Body of pancreas (tissue), 4 donors: ENCODE results near the gene CDC42SE2. TPM values are rescaled to one million over a fixed set of nuclear protein-coding genes. Genes with fewer than 3 reads are reported as not detected.
"Not testable (repeated sequence)": the region's sequence is repeated elsewhere in the genome, so short reads cannot be mapped to it uniquely, and the experiment has no call there.

Experiments
- ATAC-seq: fragments of 150-250 bp; one replicate; pipeline ENCODE4 v1.9.1; 2016
- DNase-seq, 4 donors: peaks; one replicate each; pipeline ENCODE4 v3.0.0-alpha.2; 2019
- H3K27ac ChIP-seq, 4 donors: fragments of 200-600 bp; sonication (generic); 1 replicate in 3 of 4; 2 replicates in 1 of 4; pipeline versions ENCODE4 v1.5.1 to v1.6.1; 2016 to 2019; ENCODE audit warnings: mild to moderate bottlenecking in 1 of 4, mixed read lengths in 1 of 4, moderate library complexity in 1 of 4
- H3K27me3 ChIP-seq, 2 donors: fragments of 200-600 bp; sonication (generic); one replicate each; pipeline ENCODE4 v1.6.0; 2016; ENCODE audit warnings: mild to moderate bottlenecking in 1 of 2
- H3K36me3 ChIP-seq, 2 donors: fragments of 200-600 bp; sonication (generic); replicated peaks in 1 of 2; 2 replicates each; pipeline ENCODE4 v1.5.1; 2016; ENCODE audit warnings: low read depth in 2 of 2; ENCODE audit not compliant: insufficient read depth in 1 of 2
- H3K4me1 ChIP-seq: fragments of 200-600 bp; sonication (generic); one replicate; pipeline ENCODE4 v1.6.0; 2016
- H3K4me3 ChIP-seq, 2 donors: fragments of 200-600 bp; sonication (generic); 1 replicate in 1 of 2; 2 replicates in 1 of 2; pipeline ENCODE4 v1.5.1; 2016 to 2019
- H3K9me3 ChIP-seq, 3 donors: fragments of 200-600 bp; sonication (generic); 1 replicate in 2 of 3; 2 replicates in 1 of 3; pipeline ENCODE4 v1.5.1; 2016
- CTCF ChIP-seq, 7 experiments: fragments of 450-650 bp in 4 of 7; fragments of 200-600 bp in 3 of 7; sonication (generic) in 3 of 7; IDR thresholded peaks; one replicate each; pipeline ENCODE4 v1.5.1; 2016 to 2019; ENCODE audit warnings: antibody characterized with exemption in 7 of 7
- POLR2A ChIP-seq, 3 donors: fragments of 450-650 bp; IDR thresholded peaks; one replicate each; pipeline ENCODE4 v1.6.1; 2016; ENCODE audit warnings: antibody characterized with exemption in 3 of 3, mild to moderate bottlenecking in 2 of 3
- whole genome bisulfite sequencing, 2 donors: methylation state at CpG; one replicate each; pipeline ENCODE4 v1.1.5; 2017; 5-methylcytosine and 5-hydroxymethylcytosine counted together
- intact Hi-C: fragments of 100-400 bp; cut with DNase I; formaldehyde crosslinking; loops from one replicate; pipeline ENCODE4 v1.15.1; 2023
- total RNA-seq, 2 donors: library from RNA; depleted of rRNA; stranded (reverse); fragments of >200 nt; gene quantifications; one replicate each; pipeline ENCODE4 v1.1.0, GENCODE V29; 2016

The CDC42SE2 gene
- total RNA-seq, 2 donors from 2014 or later = 23.4 to 33.5 TPM

- WGBS, 2 donors = 71 to 77% methylated on average over 2 of the region's 2 CpGs
- TF ChIP-seq POLR2A (IDR thresholded peaks at IDR 0.05) (no peak), CTCF (IDR thresholded peaks at IDR 0.05) (no peak)
- no peaks in the 10 kb centered on the region for H3K9me3 ChIP-seq
- DNase-seq = no peak
- no peak for ATAC-seq
- peaks cover 13% of the 10 kb centered on the region for H3K4me1 ChIP-seq
- intact Hi-C loops = no loop called here
- no peak overlapping the region for H3K27ac ChIP-seq
- no peak overlapping the region for H3K4me3 ChIP-seq
- no peaks in the 10 kb centered on the region for H3K36me3 ChIP-seq
- no peaks in the 10 kb centered on the region for H3K27me3 ChIP-seq
Measured at GRCh38 chr5:131305138-131305689, 41.4 kb downstream of the CDC42SE2 start.

DNA sequence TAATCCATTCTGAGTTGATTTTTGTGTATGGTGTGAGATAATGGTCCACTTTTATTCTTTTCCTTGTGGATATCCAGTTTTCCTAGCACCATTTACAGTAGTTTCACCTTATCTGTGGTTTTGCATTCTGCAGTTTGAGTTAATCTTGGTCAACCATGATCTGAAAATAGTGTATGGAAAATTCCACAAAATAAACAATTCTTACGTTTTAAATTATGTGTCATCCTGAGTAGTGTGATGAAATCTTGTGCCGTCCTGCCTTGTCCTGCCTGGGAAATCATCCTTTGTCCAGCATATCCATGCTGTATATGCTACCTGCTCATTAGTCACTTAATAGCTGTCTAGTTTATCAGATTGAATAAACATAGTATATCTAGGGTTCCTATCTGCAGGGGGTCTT, 42.1 kb downstream of the CDC42SE2 start:
- intact Hi-C loops = no loop called here
- no peaks in the 10 kb centered on the region for H3K36me3 ChIP-seq
- H3K9me3 ChIP-seq = no peaks in the 10 kb centered on the region
- ATAC-seq (no peak), DNase-seq (no peak)
- H3K27me3 ChIP-seq = no peaks in the 10 kb centered on the region
- no peak for TF ChIP-seq POLR2A (IDR thresholded peaks at IDR 0.05)
- no peak for TF ChIP-seq CTCF (IDR thresholded peaks at IDR 0.05)
- H3K4me1 ChIP-seq = peaks cover 13% of the 10 kb centered on the region
- no peak overlapping the region for H3K4me3 ChIP-seq
- no peak overlapping the region for H3K27ac ChIP-seq
- WGBS, 2 donors = 40 to 45% methylated on average over 2 of the region's 2 CpGs

DNA sequence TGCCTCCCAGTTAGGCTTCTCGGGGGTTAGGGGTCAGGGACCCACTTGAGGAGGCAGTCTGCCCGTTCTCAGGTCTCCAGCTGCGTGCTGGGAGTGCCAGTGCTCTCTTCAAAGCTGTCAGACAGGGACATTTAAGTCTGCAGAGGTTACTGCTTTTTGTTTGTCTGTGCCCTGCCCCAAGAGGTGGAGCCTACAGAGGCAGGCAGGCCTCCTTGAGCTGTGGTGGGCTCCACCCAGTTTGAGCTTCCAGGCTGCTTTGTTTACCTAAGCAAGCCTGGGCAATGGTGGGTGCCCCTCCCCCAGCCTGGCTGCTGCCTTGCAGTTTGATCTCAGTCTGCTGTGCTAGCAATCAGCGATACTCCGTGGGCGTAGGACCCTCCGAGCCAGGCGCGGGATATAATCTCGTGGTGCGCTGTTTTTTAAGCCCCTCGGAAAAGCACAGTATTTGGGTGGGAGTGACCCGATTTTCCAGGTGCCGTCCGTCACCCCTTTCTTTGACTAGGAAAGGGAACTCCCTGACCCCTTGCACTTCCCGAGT, 48.5 kb downstream of the CDC42SE2 start:
- peak in 2 of 4 donors; percentile 6 to 27 for DNase-seq
- H3K9me3 ChIP-seq, H3K4me3 ChIP-seq, H3K27me3 ChIP-seq, intact Hi-C loops, H3K27ac ChIP-seq, ATAC-seq, H3K36me3 ChIP-seq: not testable (repeated sequence)
- WGBS, 2 donors = 87 to 91% methylated on average over 15 to 16 of the region's 16 CpGs
- peaks cover 21% of the 10 kb centered on the region for H3K4me1 ChIP-seq

- ATAC-seq (no peak), DNase-seq (no peak)
- intact Hi-C loops = no loop called here
- no peaks in the 10 kb centered on the region for H3K9me3 ChIP-seq
- TF ChIP-seq POLR2A (IDR thresholded peaks at IDR 0.05) = no peak
- TF ChIP-seq CTCF (IDR thresholded peaks at IDR 0.05) = no peak
- no peaks in the 10 kb centered on the region for H3K27me3 ChIP-seq
- no peak overlapping the region for H3K4me3 ChIP-seq
- H3K4me1 ChIP-seq = peaks cover 21% of the 10 kb centered on the region
- no peak overlapping the region for H3K27ac ChIP-seq
- 92 to 93% methylated on average over 2 of the region's 2 CpGs for WGBS, 2 donors
- no peaks in the 10 kb centered on the region for H3K36me3 ChIP-seq
Measured at GRCh38 chr5:131316026-131316425, 52.2 kb downstream of the CDC42SE2 start.

DNA sequence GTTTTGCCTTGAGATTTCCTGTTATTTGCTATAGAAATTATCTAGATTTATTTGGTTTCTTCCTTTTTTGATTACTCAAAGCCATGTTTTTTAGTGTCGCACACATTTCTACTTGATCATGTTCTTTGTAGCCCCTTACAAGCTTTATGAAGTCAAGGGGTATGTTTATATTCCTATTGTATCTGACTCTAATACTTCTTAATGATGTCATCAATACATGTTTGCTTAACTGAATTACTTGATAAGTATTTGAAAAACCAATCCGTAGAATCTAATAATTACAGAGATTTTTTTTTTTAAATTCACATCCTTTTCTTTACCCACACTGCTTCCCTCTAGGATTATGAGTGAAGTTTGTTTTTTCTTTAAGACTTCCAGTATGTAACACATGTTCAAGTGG, 53.0 kb downstream of the CDC42SE2 start:
- Histone ChIP-seq H3K4me3 (no peak overlapping the region), H3K9me3 (no peaks in the 10 kb centered on the region), H3K27ac (no peak overlapping the region), H3K36me3 (no peaks in the 10 kb centered on the region), H3K4me1 (peaks cover 21% of the 10 kb centered on the region), H3K27me3 (no peaks in the 10 kb centered on the region)
- WGBS, 2 donors = 60 to 70% methylated on average over 2 of the region's 2 CpGs
- DNase-seq (no peak), ATAC-seq (no peak)
- intact Hi-C loops = no loop called here
- TF ChIP-seq CTCF (IDR thresholded peaks at IDR 0.05) (no peak), POLR2A (IDR thresholded peaks at IDR 0.05) (no peak)
